ENCODE measurements around the gene MCTP1.

DNA sequence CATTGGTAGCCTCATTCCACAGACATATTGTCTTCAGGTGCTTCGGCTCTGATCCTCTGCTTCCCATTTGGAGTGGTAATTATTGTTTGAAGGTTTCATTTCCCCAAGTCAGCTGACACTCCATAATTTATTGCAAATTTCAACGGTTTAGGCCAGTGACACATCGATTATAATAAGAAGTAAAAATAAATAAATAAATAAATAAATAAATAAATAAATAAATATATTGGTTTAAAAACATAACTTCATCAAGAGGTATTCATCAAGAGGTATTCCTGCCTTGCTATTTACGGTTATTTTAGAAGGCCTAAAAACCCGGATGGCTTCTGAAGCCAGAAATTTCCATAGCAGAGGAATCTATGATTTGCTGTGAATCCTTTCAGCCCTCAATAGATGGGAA is 393.3 kb downstream of the MCTP1 start:
- TF ChIP-seq, protein P1, sequence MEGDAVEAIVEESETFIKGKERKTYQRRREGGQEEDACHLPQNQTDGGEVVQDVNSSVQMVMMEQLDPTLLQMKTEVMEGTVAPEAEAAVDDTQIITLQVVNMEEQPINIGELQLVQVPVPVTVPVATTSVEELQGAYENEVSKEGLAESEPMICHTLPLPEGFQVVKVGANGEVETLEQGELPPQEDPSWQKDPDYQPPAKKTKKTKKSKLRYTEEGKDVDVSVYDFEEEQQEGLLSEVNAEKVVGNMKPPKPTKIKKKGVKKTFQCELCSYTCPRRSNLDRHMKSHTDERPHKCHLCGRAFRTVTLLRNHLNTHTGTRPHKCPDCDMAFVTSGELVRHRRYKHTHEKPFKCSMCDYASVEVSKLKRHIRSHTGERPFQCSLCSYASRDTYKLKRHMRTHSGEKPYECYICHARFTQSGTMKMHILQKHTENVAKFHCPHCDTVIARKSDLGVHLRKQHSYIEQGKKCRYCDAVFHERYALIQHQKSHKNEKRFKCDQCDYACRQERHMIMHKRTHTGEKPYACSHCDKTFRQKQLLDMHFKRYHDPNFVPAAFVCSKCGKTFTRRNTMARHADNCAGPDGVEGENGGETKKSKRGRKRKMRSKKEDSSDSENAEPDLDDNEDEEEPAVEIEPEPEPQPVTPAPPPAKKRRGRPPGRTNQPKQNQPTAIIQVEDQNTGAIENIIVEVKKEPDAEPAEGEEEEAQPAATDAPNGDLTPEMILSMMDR (IDR thresholded peaks at IDR 0.05): no peak
- TF ChIP-seq POLR2A (IDR thresholded peaks at IDR 0.05) (no peak), POLR2AphosphoS5 (IDR thresholded peaks at IDR 0.05) (no peak)

Measured in breast epithelium (tissue), 3 donors.